Mammary epithelial cell (primary cell): Measurements from ENCODE around the gene SH2D4B.

Experiments used
- EZH2 ChIP-seq: IDR thresholded peaks from 2 replicates; pipeline ENCODE4 v1.6.1; 2012; ENCODE audit warnings: low read length, inconsistent platforms, borderline replicate concordance
- TF ChIP-seq, protein P1 (sequence below), 2 donors: IDR thresholded peaks in 1 of 2; conservative IDR thresholded peaks in 1 of 2; 2 replicates each; pipeline ENCODE4 v1.5.1; 2011 to 2012; ENCODE audit warnings: inconsistent platforms in 2 of 2, low read length in 2 of 2, mild to moderate bottlenecking in 2 of 2, control low read depth in 1 of 2, low read depth in 1 of 2; ENCODE audit not compliant: insufficient read depth in 1 of 2; ENCODE audit errors: extremely low read depth in 1 of 2

DNA sequence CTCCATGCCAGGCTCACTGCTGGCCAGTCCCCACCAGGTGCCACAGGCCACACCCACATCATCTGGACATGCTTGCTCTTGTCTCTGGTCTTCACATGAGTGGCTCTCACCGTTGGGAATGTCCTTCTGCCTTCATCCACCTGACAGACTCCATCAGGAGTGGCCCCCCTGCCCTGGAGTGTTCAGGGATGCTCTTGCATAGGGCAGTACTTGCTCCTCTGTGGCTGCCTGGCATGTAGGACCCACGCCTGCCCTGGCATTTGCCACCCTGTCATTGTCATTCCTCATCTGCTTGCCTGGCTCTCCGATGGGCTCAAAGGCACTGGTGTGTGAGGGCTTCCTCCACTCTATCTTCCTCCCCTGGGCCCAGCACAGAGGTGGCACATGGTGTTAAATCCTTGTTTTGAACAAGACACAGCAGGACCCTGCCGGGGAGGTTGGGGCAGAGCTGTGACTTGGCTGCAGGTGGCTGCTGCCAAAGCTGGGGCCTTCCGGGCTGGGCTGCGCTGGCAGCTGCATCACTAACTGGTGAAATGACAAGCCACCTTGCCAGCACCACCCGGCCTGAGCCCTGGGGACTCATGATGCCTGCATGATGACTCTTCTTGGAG lies 1.8 kb downstream of the SH2D4B start:
- TF ChIP-seq, protein P1, sequence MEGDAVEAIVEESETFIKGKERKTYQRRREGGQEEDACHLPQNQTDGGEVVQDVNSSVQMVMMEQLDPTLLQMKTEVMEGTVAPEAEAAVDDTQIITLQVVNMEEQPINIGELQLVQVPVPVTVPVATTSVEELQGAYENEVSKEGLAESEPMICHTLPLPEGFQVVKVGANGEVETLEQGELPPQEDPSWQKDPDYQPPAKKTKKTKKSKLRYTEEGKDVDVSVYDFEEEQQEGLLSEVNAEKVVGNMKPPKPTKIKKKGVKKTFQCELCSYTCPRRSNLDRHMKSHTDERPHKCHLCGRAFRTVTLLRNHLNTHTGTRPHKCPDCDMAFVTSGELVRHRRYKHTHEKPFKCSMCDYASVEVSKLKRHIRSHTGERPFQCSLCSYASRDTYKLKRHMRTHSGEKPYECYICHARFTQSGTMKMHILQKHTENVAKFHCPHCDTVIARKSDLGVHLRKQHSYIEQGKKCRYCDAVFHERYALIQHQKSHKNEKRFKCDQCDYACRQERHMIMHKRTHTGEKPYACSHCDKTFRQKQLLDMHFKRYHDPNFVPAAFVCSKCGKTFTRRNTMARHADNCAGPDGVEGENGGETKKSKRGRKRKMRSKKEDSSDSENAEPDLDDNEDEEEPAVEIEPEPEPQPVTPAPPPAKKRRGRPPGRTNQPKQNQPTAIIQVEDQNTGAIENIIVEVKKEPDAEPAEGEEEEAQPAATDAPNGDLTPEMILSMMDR (conservative IDR thresholded peaks at IDR 0.05 in 1 of 2, IDR thresholded peaks at IDR 0.05 in 1 of 2; ENCODE audit: extremely low read depth in 1 of 2, insufficient read depth in 1 of 2, low read depth in 1 of 2, low read length in 2 of 2) = no peak
- TF ChIP-seq EZH2 = no peak
